ENCODE data around the gene CENPC. TPM values are rescaled to one million over a fixed set of nuclear protein-coding genes. Genes with fewer than 3 reads are reported as not detected.
"Not testable (repeated sequence)": the region's sequence is repeated elsewhere in the genome, so short reads cannot be mapped to it uniquely, and the experiment has no call there.

The CENPC gene
- 34.9 TPM for total RNA-seq

- peak; percentile 96 for DNase-seq
Observed at GRCh38 chr4:67545199-67546003, at the start of gene CENPC. Gene CENPC (minus strand): TSS chr4:67545503. CDS start chr4:67545355, 148 bp downstream.

DNA sequence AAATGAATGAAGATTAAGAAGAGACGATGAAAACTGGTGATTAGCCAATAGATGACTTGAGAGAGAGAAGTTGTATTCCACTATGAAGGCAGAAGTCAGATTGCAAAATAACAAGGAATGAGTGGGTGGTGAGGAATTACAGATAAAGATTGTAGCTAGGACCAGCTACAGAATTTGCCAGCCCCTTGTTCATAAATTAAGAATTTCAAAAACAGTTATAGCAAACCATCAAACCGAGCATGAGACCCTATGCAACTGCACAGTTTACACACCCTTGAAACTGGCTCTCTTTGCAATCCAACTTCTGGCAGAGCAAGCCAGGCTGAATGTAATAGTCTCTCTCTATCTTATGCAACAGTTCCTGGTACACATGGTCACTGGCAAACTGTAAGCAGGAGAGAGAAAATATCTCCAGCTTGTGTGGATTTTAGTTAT is 48.5 kb upstream of the CENPC start:
- DNase-seq, result no peak

DNA sequence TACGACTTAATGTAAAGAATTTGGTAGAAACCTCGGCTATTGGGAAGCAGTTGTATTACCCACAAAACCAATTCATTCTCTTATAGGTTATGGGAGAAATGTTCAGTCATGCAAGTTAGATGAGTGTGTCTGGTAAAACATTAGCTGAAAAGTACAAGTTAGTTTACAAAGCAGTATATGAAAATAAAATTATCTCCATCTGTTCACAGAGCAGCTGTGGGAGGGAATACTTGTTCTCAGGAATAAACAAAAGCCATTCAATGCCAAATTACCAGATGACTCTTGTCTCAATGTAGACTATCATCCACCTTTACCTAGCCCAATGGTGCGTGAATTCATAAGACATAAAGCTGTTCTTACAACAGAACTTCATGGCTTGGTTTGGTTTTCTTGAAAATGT is 41.9 kb upstream of the CENPC start:
- DNase-seq, result no peak

DNA sequence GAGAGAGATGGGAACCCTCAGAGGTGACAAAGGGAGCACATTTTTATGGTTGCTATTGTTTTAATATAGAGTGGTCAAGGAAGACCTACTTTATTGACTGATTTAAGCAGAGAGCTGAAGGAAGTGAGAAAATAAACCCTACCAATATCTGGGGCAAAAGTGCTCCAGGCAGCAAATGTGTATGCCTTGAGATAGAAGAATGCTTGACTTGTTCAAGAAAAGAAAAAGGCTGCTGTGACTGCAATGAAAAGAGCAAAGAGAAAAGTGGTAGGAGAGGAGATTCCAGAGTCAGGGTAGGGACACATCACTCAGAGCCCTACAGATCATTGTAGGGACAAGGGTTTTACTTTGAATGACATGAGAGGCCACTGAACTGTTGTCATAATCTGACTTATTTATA is 39.2 kb upstream of the CENPC start:
- no peak for DNase-seq

DNA sequence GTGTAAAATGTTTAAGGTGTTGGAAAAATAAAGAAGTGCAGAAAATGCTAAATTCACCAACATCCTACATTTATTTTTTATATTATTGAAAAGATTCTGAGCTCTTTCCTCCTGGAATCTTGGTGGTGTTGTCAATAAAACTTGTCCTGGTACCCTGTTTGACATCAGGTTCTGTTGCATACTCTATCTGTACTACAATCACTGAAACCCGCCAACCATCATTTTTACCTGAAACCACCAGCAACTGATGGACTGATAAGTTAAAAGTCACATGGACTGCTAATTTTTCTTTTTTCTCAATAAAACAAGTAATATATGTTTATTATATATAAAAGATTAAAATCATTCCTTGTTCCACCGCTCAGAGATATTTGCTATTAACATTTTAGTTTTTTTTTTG is 36.6 kb upstream of the CENPC start:
- no peak for DNase-seq

DNA sequence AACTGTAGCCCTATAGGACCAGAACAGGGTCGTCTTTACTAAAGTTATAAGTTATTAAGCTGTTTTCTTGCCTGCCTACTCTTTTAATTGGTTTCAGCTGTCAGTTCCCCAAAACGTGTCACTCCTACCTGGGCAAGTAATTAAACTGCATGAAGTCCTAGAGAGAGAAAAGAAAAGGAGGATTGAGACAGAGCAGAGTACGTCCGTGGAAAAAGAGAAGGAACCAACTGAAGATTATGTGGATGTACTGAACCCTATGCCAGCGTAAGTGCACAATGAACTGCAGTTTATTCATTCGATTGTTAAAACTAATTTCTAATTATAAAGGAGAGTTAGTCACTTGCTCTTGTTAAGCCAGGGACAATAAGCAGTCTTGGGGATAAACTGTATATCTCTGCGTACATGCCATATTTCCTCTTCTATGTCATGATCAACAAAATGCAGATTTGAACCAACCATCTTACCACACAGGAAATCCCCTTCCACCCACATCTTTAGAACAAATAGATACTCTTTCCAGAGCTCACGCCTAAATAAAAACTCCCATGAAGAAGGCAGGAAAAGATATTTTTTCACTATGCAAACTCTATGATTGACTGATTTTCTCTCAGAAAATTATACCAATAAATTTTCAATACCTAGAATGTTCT is 36.0 kb upstream of the CENPC start:
- no peak for DNase-seq

DNA sequence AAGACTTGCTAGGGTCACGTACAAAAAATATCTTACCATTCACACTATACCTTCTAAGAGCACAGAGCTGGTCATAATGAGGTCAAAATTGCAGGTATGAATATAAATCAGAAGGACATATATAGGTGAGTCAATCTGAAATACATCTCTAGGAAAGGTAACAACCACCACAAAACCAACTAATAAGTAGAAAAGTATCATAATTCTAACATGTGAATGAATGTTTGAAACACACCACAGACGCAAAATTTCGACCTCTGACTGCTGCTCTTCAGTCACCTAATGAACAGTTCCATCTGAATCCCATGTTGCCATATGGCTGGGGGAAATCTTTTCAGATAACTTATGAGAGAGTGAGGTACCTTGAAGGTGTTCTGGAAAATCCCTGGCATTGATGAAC is 35.3 kb upstream of the CENPC start:
- no peak for DNase-seq

GRCh38 chr4:67576538-67576937 is 31.2 kb upstream of the CENPC start:
- no peak for DNase-seq

- DNase-seq, result no peak
Observed at GRCh38 chr4:67576059-67576466, 30.8 kb upstream of the CENPC start.

GRCh38 chr4:67575232-67576058 is 30.1 kb upstream of the CENPC start:
- DNase-seq, result no peak

GRCh38 chr4:67573193-67573592 is 27.9 kb upstream of the CENPC start:
- DNase-seq, result no peak

- DNase-seq, result no peak
Observed at GRCh38 chr4:67571975-67572374, 26.7 kb upstream of the CENPC start.

GRCh38 chr4:67570537-67570936 is 25.2 kb upstream of the CENPC start:
- no peak for DNase-seq

- no peak for DNase-seq
Observed at GRCh38 chr4:67568820-67569219, 23.5 kb upstream of the CENPC start.

GRCh38 chr4:67566335-67566734 is 21.0 kb upstream of the CENPC start:
- no peak for DNase-seq

DNA sequence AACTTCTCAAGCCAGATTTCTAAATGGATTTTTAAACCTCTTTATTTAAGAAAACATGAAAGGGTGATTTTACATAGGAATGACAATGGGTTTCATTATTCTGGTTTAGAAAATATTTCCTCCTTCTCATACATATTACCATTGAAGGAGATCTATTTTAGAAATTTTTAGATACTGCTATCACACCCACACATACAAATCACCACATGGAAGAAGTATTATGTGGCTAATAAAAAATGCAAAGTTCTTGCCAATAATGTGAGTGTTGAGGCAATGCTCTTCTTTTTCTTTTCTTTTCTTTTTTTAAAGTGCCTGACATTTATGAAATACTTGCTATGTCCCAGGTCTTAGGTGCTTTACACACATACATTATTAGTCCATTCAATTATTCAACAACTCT is 20.0 kb upstream of the CENPC start:
- DNase-seq, result no peak

- no peak for DNase-seq
Observed at GRCh38 chr4:67558493-67558892, 13.2 kb upstream of the CENPC start, which contains the start of gene STAP1. Gene STAP1 (plus strand): TSS chr4:67558727. CDS start chr4:67558810, 83 bp downstream.

DNA sequence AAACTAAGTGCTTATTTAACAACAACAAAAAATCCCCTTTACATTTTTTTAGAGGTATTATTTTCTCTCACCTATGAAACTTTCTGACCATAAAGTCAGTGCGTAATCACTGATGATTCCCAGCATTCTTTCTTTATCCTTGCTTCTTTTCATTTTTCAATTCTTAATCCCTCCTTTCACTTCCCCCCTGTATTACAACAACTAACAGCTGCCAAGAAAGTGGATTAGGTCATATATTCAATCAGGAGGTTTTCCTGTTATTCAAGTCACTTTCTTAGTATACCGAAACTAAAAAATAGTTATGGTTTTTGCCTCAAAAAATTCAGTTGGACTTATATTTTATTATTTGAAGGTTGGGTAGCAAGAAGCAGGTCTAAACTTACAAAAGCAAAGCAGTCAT is 11.1 kb upstream of the CENPC start:
- no peak for DNase-seq

DNA sequence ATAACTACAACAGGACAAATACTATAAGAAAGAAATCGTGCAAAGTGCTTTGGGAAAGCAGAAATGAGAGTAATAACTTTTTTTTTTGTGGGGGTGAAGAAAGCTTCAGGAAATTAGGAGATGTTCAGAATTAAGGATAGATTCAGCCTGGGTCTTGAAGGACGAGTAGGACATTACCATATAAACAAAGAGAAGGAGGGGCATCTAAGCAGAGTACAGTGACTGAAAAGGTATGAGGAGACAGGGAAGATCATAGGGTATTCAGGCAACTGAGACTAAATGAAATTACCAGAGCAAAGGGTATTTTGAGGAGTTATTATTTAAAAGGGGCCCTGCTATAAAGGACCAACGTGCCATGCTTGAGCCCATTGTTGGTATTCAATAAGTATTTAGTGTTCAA is 10.1 kb upstream of the CENPC start:
- DNase-seq, result no peak

DNA sequence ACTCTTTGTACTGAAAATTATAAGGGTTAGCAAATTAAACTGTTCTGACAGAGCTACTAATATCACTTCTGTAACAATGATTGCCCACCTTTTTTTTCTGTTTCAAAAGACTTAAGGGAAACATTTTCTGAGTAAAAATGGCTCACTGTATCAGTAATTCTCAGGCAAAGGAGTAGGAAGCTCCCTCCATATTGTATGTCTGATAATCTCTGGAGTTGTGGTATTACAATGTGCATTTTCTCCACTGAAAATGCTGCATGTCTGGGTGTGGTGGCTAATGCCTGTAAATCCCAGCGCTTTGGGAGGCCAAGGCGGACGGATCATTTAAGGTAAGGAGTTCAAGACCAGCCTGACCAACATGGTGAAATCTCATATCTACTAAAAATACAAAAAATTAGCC is 8.8 kb upstream of the CENPC start:
- no peak for DNase-seq

- not testable (repeated sequence) for DNase-seq
Observed at GRCh38 chr4:67552146-67552792, 7.0 kb upstream of the CENPC start.

DNA sequence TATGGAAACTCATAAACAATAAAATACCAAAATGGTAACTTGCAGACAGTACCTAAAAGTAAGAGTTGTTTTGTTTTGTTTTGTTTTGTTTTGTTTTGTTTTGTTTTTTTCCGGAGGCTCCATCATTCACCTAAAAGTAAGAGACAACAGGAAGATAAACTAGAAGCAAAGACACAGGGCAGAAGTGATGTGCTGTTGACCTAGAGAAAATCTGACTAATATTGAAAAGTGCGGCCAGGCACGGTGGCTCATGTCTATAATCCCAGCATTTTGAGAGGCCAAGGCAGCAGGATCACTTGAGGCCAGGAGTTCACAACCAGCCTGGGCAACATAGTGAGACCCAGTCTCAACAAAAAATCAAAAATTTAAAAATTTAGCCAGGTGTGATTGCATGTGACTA is 5.6 kb upstream of the CENPC start:
- DNase-seq, result no peak

All from occipital lobe (tissue), 2 donors.